HEK293 (cell line): ENCODE measurements around the gene AP5S1.

Source experiments
- EGR2 ChIP-seq: fragments of 450-650 bp; formaldehyde crosslinking; IDR thresholded peaks from 2 replicates; pipeline ENCODE4 v1.5.1; 2016; ENCODE audit warnings: low read depth, missing biosample characterization, missing genetic modification characterization
- GLIS1 ChIP-seq: fragments of 450-650 bp; formaldehyde crosslinking; IDR thresholded peaks from 2 replicates; pipeline ENCODE4 v1.5.1; 2016; ENCODE audit warnings: missing biosample characterization, missing genetic modification characterization
- OSR2 ChIP-seq: fragments of 450-650 bp; formaldehyde crosslinking; IDR thresholded peaks from 2 replicates; pipeline ENCODE4 v1.5.1; 2016; ENCODE audit warnings: missing biosample characterization, missing genetic modification characterization
- SALL2 ChIP-seq: fragments of 450-650 bp; formaldehyde crosslinking; IDR thresholded peaks from 2 replicates; pipeline ENCODE4 v1.5.0; 2017; ENCODE audit warnings: missing biosample characterization, mild to moderate bottlenecking, missing genetic modification characterization, borderline replicate concordance
- SCRT2 ChIP-seq: fragments of 450-650 bp; formaldehyde crosslinking; IDR thresholded peaks from 2 replicates; pipeline ENCODE4 v1.5.1; 2016; ENCODE audit warnings: missing biosample characterization, missing genetic modification characterization
- YY1 ChIP-seq: fragments of 450-650 bp; formaldehyde crosslinking; IDR thresholded peaks from 2 replicates; pipeline ENCODE4 v1.5.1; 2018; ENCODE audit warnings: missing biosample characterization, missing genetic modification characterization
- ZBTB17 ChIP-seq: fragments of 450-650 bp; formaldehyde crosslinking; IDR thresholded peaks from 2 replicates; pipeline ENCODE4 v1.5.1; 2016; ENCODE audit warnings: missing biosample characterization, missing genetic modification characterization
- ZFP41 ChIP-seq: fragments of 450-650 bp; formaldehyde crosslinking; IDR thresholded peaks from 2 replicates; pipeline ENCODE4 v1.5.1; 2016; ENCODE audit warnings: missing biosample characterization, missing genetic modification characterization, borderline replicate concordance
- ZFP69B ChIP-seq: fragments of 450-650 bp; formaldehyde crosslinking; IDR thresholded peaks from 2 replicates; pipeline ENCODE4 v1.5.1; 2016; ENCODE audit warnings: missing biosample characterization, missing genetic modification characterization
- ZNF132 ChIP-seq: fragments of 450-650 bp; formaldehyde crosslinking; IDR thresholded peaks from 2 replicates; pipeline ENCODE4 v1.5.1; 2017; ENCODE audit warnings: missing biosample characterization, missing genetic modification characterization, borderline replicate concordance
- ZNF140 ChIP-seq: fragments of 450-650 bp; formaldehyde crosslinking; IDR thresholded peaks from 2 replicates; pipeline ENCODE4 v1.5.1; 2016; ENCODE audit warnings: missing biosample characterization, missing genetic modification characterization
- ZNF146 ChIP-seq: fragments of 450-650 bp; formaldehyde crosslinking; IDR thresholded peaks from 2 replicates; pipeline ENCODE4 v1.5.1; 2016; ENCODE audit warnings: missing biosample characterization, missing genetic modification characterization
- ZNF16 ChIP-seq: fragments of 450-650 bp; formaldehyde crosslinking; IDR thresholded peaks from 2 replicates; pipeline ENCODE4 v1.5.1; 2016; ENCODE audit warnings: low read depth, missing biosample characterization, missing genetic modification characterization
- ZNF19 ChIP-seq: fragments of 450-650 bp; formaldehyde crosslinking; IDR thresholded peaks from 2 replicates; pipeline ENCODE4; 2016; ENCODE audit warnings: missing biosample characterization, missing genetic modification characterization, low read depth
- ZNF2 ChIP-seq: fragments of 450-650 bp; formaldehyde crosslinking; IDR thresholded peaks from 2 replicates; pipeline ENCODE4 v1.5.1; 2016; ENCODE audit warnings: missing biosample characterization, missing genetic modification characterization
- ZNF214 ChIP-seq: fragments of 450-650 bp; formaldehyde crosslinking; IDR thresholded peaks from 2 replicates; pipeline ENCODE4 v1.5.1; 2017; ENCODE audit warnings: missing biosample characterization, mild to moderate bottlenecking, missing genetic modification characterization, borderline replicate concordance
- ZNF274 ChIP-seq, 2 experiments: fragments of 200-500 bp in 1 of 2; fragments of 450-650 bp in 1 of 2; sonication (Bioruptor generic) in 1 of 2; formaldehyde crosslinking in 1 of 2; IDR thresholded peaks; 2 replicates each; pipeline versions ENCODE4 v1.5.1 to v1.6.1; 2014 to 2016; ENCODE audit warnings: borderline replicate concordance in 1 of 2, inconsistent platforms in 1 of 2, low read length in 1 of 2, missing biosample characterization in 1 of 2, missing genetic modification characterization in 1 of 2
- ZNF416 ChIP-seq: fragments of 450-650 bp; formaldehyde crosslinking; IDR thresholded peaks from 2 replicates; pipeline ENCODE4 v1.5.1; 2016; ENCODE audit warnings: missing biosample characterization, missing genetic modification characterization
- ZNF473 ChIP-seq: fragments of 450-650 bp; formaldehyde crosslinking; IDR thresholded peaks from 2 replicates; pipeline ENCODE4 v1.5.1; 2017; ENCODE audit warnings: missing biosample characterization, missing genetic modification characterization
- ZNF48 ChIP-seq: fragments of 450-650 bp; formaldehyde crosslinking; IDR thresholded peaks from 2 replicates; pipeline ENCODE4 v1.5.1; 2016; ENCODE audit warnings: missing biosample characterization, missing genetic modification characterization
- ZNF501 ChIP-seq: fragments of 450-650 bp; formaldehyde crosslinking; IDR thresholded peaks from 2 replicates; pipeline ENCODE4 v1.5.1; 2016; ENCODE audit warnings: missing biosample characterization, missing genetic modification characterization
- ZNF510 ChIP-seq: fragments of 450-650 bp; formaldehyde crosslinking; IDR thresholded peaks from 2 replicates; pipeline ENCODE4 v1.5.1; 2018; ENCODE audit warnings: mild to moderate bottlenecking, missing genetic modification characterization, missing biosample characterization; ENCODE audit not compliant: insufficient replicate concordance
- ZNF549 ChIP-seq: fragments of 450-650 bp; IDR thresholded peaks from 2 replicates; pipeline ENCODE4 v1.5.1; 2018; ENCODE audit warnings: missing biosample characterization, missing genetic modification characterization, mild to moderate bottlenecking, inconsistent platforms, moderate library complexity
- ZNF560 ChIP-seq: fragments of 450-650 bp; formaldehyde crosslinking; IDR thresholded peaks from 2 replicates; pipeline ENCODE4 v1.5.1; 2017; ENCODE audit warnings: missing biosample characterization, missing genetic modification characterization, borderline replicate concordance
- ZNF561 ChIP-seq: fragments of 450-650 bp; IDR thresholded peaks from 2 replicates; pipeline ENCODE4 v1.5.1; 2018; ENCODE audit warnings: missing biosample characterization, missing genetic modification characterization, borderline replicate concordance
- ZNF624 ChIP-seq: fragments of 450-650 bp; formaldehyde crosslinking; IDR thresholded peaks from 2 replicates; pipeline ENCODE4 v1.5.1; 2017; ENCODE audit warnings: missing biosample characterization, missing genetic modification characterization
- ZNF658 ChIP-seq: fragments of 450-650 bp; formaldehyde crosslinking; IDR thresholded peaks from 2 replicates; pipeline ENCODE4; 2016; ENCODE audit warnings: missing biosample characterization, missing genetic modification characterization
- ZNF664 ChIP-seq: fragments of 450-650 bp; formaldehyde crosslinking; IDR thresholded peaks from 2 replicates; pipeline ENCODE4 v1.5.1; 2016; ENCODE audit warnings: missing biosample characterization, missing genetic modification characterization
- ZNF747 ChIP-seq: fragments of 450-650 bp; formaldehyde crosslinking; IDR thresholded peaks from 2 replicates; pipeline ENCODE4 v1.5.1; 2016; ENCODE audit warnings: missing biosample characterization, missing genetic modification characterization
- ZNF792 ChIP-seq: fragments of 450-650 bp; formaldehyde crosslinking; IDR thresholded peaks from 2 replicates; pipeline ENCODE4 v1.5.1; 2016; ENCODE audit warnings: missing biosample characterization, missing genetic modification characterization
- ZNF843 ChIP-seq: fragments of 450-650 bp; formaldehyde crosslinking; IDR thresholded peaks from 2 replicates; pipeline ENCODE4 v1.5.1; 2016; ENCODE audit warnings: missing biosample characterization, missing genetic modification characterization
- ZSCAN23 ChIP-seq: fragments of 450-650 bp; formaldehyde crosslinking; IDR thresholded peaks from 2 replicates; pipeline ENCODE4 v1.5.1; 2016; ENCODE audit warnings: missing biosample characterization, missing genetic modification characterization
- TF ChIP-seq, protein P1 (sequence below): fragments of 450-650 bp; formaldehyde crosslinking; IDR thresholded peaks from 2 replicates; pipeline ENCODE4 v1.5.1; 2017; ENCODE audit warnings: missing biosample characterization, missing genetic modification characterization
- TF ChIP-seq, protein P2 (sequence below): fragments of 450-650 bp; formaldehyde crosslinking; IDR thresholded peaks from 2 replicates; pipeline ENCODE4; 2016; ENCODE audit warnings: missing biosample characterization, missing genetic modification characterization
- TF ChIP-seq, protein P3 (sequence below): fragments of 450-650 bp; IDR thresholded peaks from 2 replicates; pipeline ENCODE4 v1.5.1; 2018; ENCODE audit warnings: missing biosample characterization, missing genetic modification characterization

The AP5S1 gene

DNA sequence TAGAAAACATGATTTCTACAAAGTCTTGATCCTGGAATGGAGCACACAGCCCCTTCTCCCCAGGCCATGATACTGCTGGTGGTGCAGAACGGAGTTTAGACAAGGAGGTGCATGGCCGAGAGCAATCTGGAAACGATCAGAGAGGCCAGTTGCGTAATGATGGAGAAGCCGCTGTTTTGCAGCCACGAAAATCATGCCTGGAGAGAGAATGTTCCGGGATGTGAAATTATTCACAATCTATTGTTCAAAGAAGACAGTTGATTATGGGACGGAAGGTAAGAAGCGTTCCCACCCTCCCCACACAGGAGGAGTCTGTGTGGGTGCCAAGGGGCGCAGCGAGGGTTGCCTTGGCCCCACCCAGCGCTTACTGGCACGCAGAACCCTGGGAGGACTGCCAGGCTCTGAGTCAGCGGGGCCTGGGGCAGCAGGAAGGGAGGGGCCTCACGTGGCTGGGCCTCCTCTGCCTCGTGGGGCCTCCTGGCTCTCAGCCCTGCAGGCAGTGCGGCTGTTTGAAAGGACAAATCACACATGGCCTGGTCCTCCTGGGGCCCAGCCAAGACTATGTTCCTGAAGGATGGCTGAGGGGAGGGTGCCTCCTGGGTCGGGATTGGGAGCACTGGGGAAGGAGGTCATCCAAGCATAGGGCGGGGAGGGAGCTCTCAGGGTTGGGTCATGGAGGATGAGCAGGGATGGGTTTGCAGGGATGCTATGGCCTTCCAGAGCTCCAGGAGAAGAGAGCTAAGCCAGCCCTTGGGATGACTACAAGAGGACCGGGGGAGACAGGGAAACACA lies 8.7 kb upstream of the AP5S1 start (continued):
- TF ChIP-seq OSR2 (peak; percentile 61; the same call in 1 of the 2 replicates), ZSCAN23 (peak; percentile 75), ZNF140 (tag by site-specific recombination) (no peak), ZNF473 (tag by site-specific recombination) (no peak), ZNF510 (tag by site-specific recombination) (no peak), ZNF19 (tag by site-specific recombination) (no peak), GLIS1 (tag by site-specific recombination) (peak; percentile 99), ZNF792 (no peak), ZBTB17 (tag by site-specific recombination) (peak; percentile 98), SALL2 (tag by site-specific recombination) (no peak), ZFP69B (tag by site-specific recombination) (peak; percentile 97), ZNF2 (peak; percentile 72; the same call in 1 of the 2 replicates), ZNF664 (tag by site-specific recombination) (no peak), ZNF48 (tag by site-specific recombination) (no peak), ZNF549 (tag by site-specific recombination) (no peak), ZNF560 (tag by site-specific recombination) (no peak), ZNF658 (tag by site-specific recombination) (no peak), ZFP41 (tag by site-specific recombination) (no peak), ZNF16 (tag by site-specific recombination) (no peak), SCRT2 (tag by site-specific recombination) (0 out of 2 replicates have a peak, but pooled peaks have one; percentile 36), ZNF274 (IDR thresholded peaks at IDR 0.05; ENCODE audit: low read length) (no peak), ZNF274 (tag by site-specific recombination; IDR thresholded peaks at IDR 0.05; ENCODE audit: borderline replicate concordance) (no peak), ZNF416 (tag by site-specific recombination) (no peak), ZNF747 (tag by site-specific recombination) (no peak), ZNF624 (tag by site-specific recombination) (no peak), ZNF214 (tag by site-specific recombination) (no peak), ZNF501 (tag by site-specific recombination) (peak; percentile 67; the same call in 1 of the 2 replicates), ZNF132 (no peak), EGR2 (tag by site-specific recombination) (peak; percentile 80), ZNF561 (tag by site-specific recombination) (peak; percentile 94; the same call in 1 of the 2 replicates), ZNF843 (tag by site-specific recombination) (peak; percentile 62), ZNF146 (no peak), YY1 (tag by site-specific recombination) (no peak)
- TF ChIP-seq, protein P1, sequence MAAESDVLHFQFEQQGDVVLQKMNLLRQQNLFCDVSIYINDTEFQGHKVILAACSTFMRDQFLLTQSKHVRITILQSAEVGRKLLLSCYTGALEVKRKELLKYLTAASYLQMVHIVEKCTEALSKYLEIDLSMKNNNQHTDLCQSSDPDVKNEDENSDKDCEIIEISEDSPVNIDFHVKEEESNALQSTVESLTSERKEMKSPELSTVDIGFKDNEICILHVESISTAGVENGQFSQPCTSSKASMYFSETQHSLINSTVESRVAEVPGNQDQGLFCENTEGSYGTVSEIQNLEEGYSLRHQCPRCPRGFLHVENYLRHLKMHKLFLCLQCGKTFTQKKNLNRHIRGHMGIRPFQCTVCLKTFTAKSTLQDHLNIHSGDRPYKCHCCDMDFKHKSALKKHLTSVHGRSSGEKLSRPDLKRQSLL (tag by site-specific recombination) = no peak
- TF ChIP-seq, protein P2, sequence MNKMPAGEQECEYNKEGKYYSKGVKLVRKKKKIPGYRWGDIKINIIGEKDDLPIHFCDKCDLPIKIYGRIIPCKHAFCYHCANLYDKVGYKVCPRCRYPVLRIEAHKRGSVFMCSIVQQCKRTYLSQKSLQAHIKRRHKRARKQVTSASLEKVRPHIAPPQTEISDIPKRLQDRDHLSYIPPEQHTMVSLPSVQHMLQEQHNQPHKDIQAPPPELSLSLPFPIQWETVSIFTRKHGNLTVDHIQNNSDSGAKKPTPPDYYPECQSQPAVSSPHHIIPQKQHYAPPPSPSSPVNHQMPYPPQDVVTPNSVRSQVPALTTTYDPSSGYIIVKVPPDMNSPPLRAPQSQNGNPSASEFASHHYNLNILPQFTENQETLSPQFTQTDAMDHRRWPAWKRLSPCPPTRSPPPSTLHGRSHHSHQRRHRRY (tag by site-specific recombination) = no peak
- TF ChIP-seq, protein P3, sequence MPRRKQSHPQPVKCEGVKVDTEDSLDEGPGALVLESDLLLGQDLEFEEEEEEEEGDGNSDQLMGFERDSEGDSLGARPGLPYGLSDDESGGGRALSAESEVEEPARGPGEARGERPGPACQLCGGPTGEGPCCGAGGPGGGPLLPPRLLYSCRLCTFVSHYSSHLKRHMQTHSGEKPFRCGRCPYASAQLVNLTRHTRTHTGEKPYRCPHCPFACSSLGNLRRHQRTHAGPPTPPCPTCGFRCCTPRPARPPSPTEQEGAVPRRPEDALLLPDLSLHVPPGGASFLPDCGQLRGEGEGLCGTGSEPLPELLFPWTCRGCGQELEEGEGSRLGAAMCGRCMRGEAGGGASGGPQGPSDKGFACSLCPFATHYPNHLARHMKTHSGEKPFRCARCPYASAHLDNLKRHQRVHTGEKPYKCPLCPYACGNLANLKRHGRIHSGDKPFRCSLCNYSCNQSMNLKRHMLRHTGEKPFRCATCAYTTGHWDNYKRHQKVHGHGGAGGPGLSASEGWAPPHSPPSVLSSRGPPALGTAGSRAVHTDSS (tag by site-specific recombination) = peak; percentile 60
